SU-DHL-6 (cell line): ENCODE data around the gene EBF3.

Experiments used
- CTCF ChIP-seq: fragments of 200-600 bp; sonication (generic); IDR thresholded peaks from one replicate; pipeline ENCODE4 v1.5.1; 2017; ENCODE audit warnings: antibody characterized with exemption, mild to moderate bottlenecking, low read length, moderate library complexity; ENCODE audit not compliant: insufficient read depth, poor library complexity, severe bottlenecking
- EZH2phosphoT487 ChIP-seq: fragments of 200-600 bp; sonication (generic), shearing (Covaris generic); conservative IDR thresholded peaks from 2 replicates; pipeline ENCODE4 v1.6.1; 2018; ENCODE audit warnings: mild to moderate bottlenecking, antibody characterized with exemption, low read length, moderate library complexity, mixed read lengths

DNA sequence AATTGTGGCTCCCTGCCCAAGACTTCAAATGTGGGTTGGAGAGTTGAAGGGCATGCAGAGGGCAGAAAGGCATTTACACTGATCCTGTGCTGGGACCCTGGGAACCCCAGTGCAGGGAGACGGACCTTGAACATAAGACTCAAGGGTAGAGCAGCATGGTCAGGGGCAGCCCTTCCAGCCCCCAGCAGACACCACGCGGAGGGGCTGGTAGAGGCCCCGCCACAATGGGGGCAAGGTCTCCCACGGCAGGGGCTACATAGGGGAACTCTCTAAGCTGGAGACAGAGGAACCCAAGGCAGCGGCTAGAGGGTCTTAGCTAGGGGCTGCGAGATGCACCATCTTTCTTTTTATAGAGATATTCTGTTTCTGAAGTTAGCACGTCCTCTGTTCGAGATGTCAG lies 45.2 kb upstream of the EBF3 start:
- TF ChIP-seq CTCF: no peak
- no peak for TF ChIP-seq EZH2phosphoT487
